Activated T-helper 17 cell treated with anti-CD3 and anti-CD28 coated beads, Interleukin-2, amount 50 U/mL, for 72 hours (primary cell): Measurements from ENCODE around the gene TMEM18. TPM values are rescaled to one million over a fixed set of nuclear protein-coding genes. Genes with fewer than 3 reads are reported as not detected.
"Not testable (repeated sequence)": the region's sequence is repeated elsewhere in the genome, so short reads cannot be mapped to it uniquely, and the experiment has no call there.

Source experiments
- ATAC-seq: fragments of 150-1000 bp; cut with Tn5 transposase; replicated peaks from 2 replicates; pipeline ENCODE4 v1.10.0; 2021; ENCODE audit warnings: mild to moderate bottlenecking, moderate library complexity
- H3K27ac Mint-ChIP-seq: one replicate; pipeline ENCODE4 v1.8.0; 2022; ENCODE audit warnings: mixed read lengths
- H3K27me3 Mint-ChIP-seq: one replicate; pipeline ENCODE4 v1.8.0; 2022; ENCODE audit warnings: mixed read lengths
- H3K36me3 Mint-ChIP-seq: one replicate; pipeline ENCODE4 v1.8.0; 2022; ENCODE audit warnings: low read depth, mild to moderate bottlenecking, mixed read lengths
- H3K4me1 Mint-ChIP-seq: one replicate; pipeline ENCODE4 v1.8.0; 2022; ENCODE audit warnings: mixed read lengths
- H3K4me3 Mint-ChIP-seq: one replicate; pipeline ENCODE4 v1.8.0; 2022; ENCODE audit warnings: mild to moderate bottlenecking, mixed read lengths
- H3K9me3 Mint-ChIP-seq: one replicate; pipeline ENCODE4 v1.8.0; 2022; ENCODE audit warnings: mixed read lengths
- total RNA-seq, 2 donors: library from RNA; stranded (reverse); gene quantifications; one replicate each; pipeline ENCODE4 v1.2.3, GENCODE V29; 2022

The TMEM18 gene
- total RNA-seq, 2 donors from 2014 or later = 35.4 to 36.6 TPM

GRCh38 chr2:685421-685820 is 8.2 kb upstream of the TMEM18 start:
- Mint-ChIP-seq H3K4me3 (no peak overlapping the region), H3K36me3 (no peaks in the 10 kb centered on the region), H3K27me3 (peaks cover 20% of the 10 kb centered on the region), H3K27ac (no peak overlapping the region), H3K4me1 (no peaks in the 10 kb centered on the region), H3K9me3 (peaks cover 9% of the 10 kb centered on the region)
- no peak for ATAC-seq

- not testable (repeated sequence) for H3K36me3 Mint-ChIP-seq, ATAC-seq, H3K9me3 Mint-ChIP-seq, H3K27ac Mint-ChIP-seq, H3K4me3 Mint-ChIP-seq, H3K4me1 Mint-ChIP-seq
- H3K27me3 Mint-ChIP-seq = peaks cover 15% of the 10 kb centered on the region
Observed at GRCh38 chr2:684913-685312, 7.7 kb upstream of the TMEM18 start.

- Mint-ChIP-seq H3K27me3 (peaks cover 8% of the 10 kb centered on the region), H3K4me1 (peaks cover 6% of the 10 kb centered on the region), H3K36me3 (peaks cover 4% of the 10 kb centered on the region), H3K27ac (no peak overlapping the region), H3K4me3 (no peak overlapping the region), H3K9me3 (peaks cover 9% of the 10 kb centered on the region)
- no peak for ATAC-seq
Observed at GRCh38 chr2:682226-682625, 5.0 kb upstream of the TMEM18 start.

- Mint-ChIP-seq H3K36me3 (peaks cover 13% of the 10 kb centered on the region), H3K4me3 (no peak overlapping the region), H3K9me3 (peaks cover 9% of the 10 kb centered on the region), H3K4me1 (peaks cover 9% of the 10 kb centered on the region), H3K27me3 (peaks cover 5% of the 10 kb centered on the region), H3K27ac (no peak overlapping the region)
- no peak for ATAC-seq
Observed at GRCh38 chr2:681312-681711, 4.1 kb upstream of the TMEM18 start.

GRCh38 chr2:680496-680895 is 3.3 kb upstream of the TMEM18 start:
- Mint-ChIP-seq H3K4me3 (no peak overlapping the region), H3K36me3 (peaks cover 22% of the 10 kb centered on the region)
- ATAC-seq = no peak

GRCh38 chr2:678964-679363 is 1.8 kb upstream of the TMEM18 start:
- peaks cover 26% of the 10 kb centered on the region for H3K4me1 Mint-ChIP-seq
- no peak for ATAC-seq
- no peaks in the 10 kb centered on the region for H3K9me3 Mint-ChIP-seq
- H3K27ac Mint-ChIP-seq = peak overlapping the region; percentile 99
- H3K4me3 Mint-ChIP-seq = peak overlapping the region; percentile 96
- H3K27me3 Mint-ChIP-seq = no peaks in the 10 kb centered on the region
- H3K36me3 Mint-ChIP-seq = peaks cover 37% of the 10 kb centered on the region

More at GRCh38 chr2:680496-680895, 3.3 kb upstream of the TMEM18 start:
- peaks cover 9% of the 10 kb centered on the region for H3K9me3 Mint-ChIP-seq
- peaks cover 14% of the 10 kb centered on the region for H3K4me1 Mint-ChIP-seq
- H3K27me3 Mint-ChIP-seq = peaks cover 5% of the 10 kb centered on the region
- no peak overlapping the region for H3K27ac Mint-ChIP-seq

- Mint-ChIP-seq H3K4me1 (peaks cover 30% of the 10 kb centered on the region), H3K4me3 (peak overlapping the region; percentile 96), H3K9me3 (no peaks in the 10 kb centered on the region), H3K27ac (peak overlapping the region; percentile 99), H3K27me3 (no peaks in the 10 kb centered on the region), H3K36me3 (peaks cover 46% of the 10 kb centered on the region)
- no peak for ATAC-seq
Observed at GRCh38 chr2:677959-678550, 849 bp upstream of the TMEM18 start.

GRCh38 chr2:676647-677055 is 555 bp downstream of the TMEM18 start:
- Mint-ChIP-seq H3K27ac (peak overlapping the region; percentile 99), H3K27me3 (no peaks in the 10 kb centered on the region), H3K4me1 (peaks cover 30% of the 10 kb centered on the region), H3K9me3 (no peaks in the 10 kb centered on the region), H3K4me3 (peak overlapping the region; percentile 96), H3K36me3 (peaks cover 53% of the 10 kb centered on the region)
- peak; percentile 81 for ATAC-seq

GRCh38 chr2:675982-676646 is 1.1 kb downstream of the TMEM18 start:
- Mint-ChIP-seq H3K4me3 (peak overlapping the region; percentile 96), H3K4me1 (peaks cover 30% of the 10 kb centered on the region), H3K9me3 (no peaks in the 10 kb centered on the region), H3K36me3 (peaks cover 54% of the 10 kb centered on the region), H3K27ac (peak overlapping the region; percentile 99), H3K27me3 (no peaks in the 10 kb centered on the region)
- peak; percentile 17 for ATAC-seq

GRCh38 chr2:675460-675859 is 1.7 kb downstream of the TMEM18 start:
- Mint-ChIP-seq H3K4me1 (peaks cover 30% of the 10 kb centered on the region), H3K36me3 (peaks cover 61% of the 10 kb centered on the region), H3K4me3 (peak overlapping the region; percentile 96), H3K27me3 (no peaks in the 10 kb centered on the region), H3K9me3 (no peaks in the 10 kb centered on the region), H3K27ac (peak overlapping the region; percentile 61)
- ATAC-seq = no peak

- Mint-ChIP-seq H3K36me3 (peaks cover 65% of the 10 kb centered on the region), H3K27ac (peak overlapping the region; percentile 61), H3K9me3 (no peaks in the 10 kb centered on the region), H3K27me3 (no peaks in the 10 kb centered on the region), H3K4me1 (peaks cover 30% of the 10 kb centered on the region), H3K4me3 (peak overlapping the region; percentile 96)
- ATAC-seq = no peak
Observed at GRCh38 chr2:675051-675450, 2.2 kb downstream of the TMEM18 start.

GRCh38 chr2:674321-674985 is 2.8 kb downstream of the TMEM18 start:
- no peaks in the 10 kb centered on the region for H3K9me3 Mint-ChIP-seq

GRCh38 chr2:673615-674320 is 3.4 kb downstream of the TMEM18 start:
- no peak for ATAC-seq
- H3K9me3 Mint-ChIP-seq = no peaks in the 10 kb centered on the region
- H3K4me3 Mint-ChIP-seq = peak overlapping the region; percentile 96
- peak overlapping the region; percentile 61 for H3K27ac Mint-ChIP-seq
- no peaks in the 10 kb centered on the region for H3K27me3 Mint-ChIP-seq
- H3K36me3 Mint-ChIP-seq = peaks cover 76% of the 10 kb centered on the region
- H3K4me1 Mint-ChIP-seq = peaks cover 26% of the 10 kb centered on the region

More at GRCh38 chr2:674321-674985, 2.8 kb downstream of the TMEM18 start:
- no peak for ATAC-seq
- H3K4me3 Mint-ChIP-seq = peak overlapping the region; percentile 96
- peaks cover 71% of the 10 kb centered on the region for H3K36me3 Mint-ChIP-seq
- peaks cover 30% of the 10 kb centered on the region for H3K4me1 Mint-ChIP-seq
- H3K27ac Mint-ChIP-seq = peak overlapping the region; percentile 61
- no peaks in the 10 kb centered on the region for H3K27me3 Mint-ChIP-seq

GRCh38 chr2:673016-673415 is 4.2 kb downstream of the TMEM18 start:
- Mint-ChIP-seq H3K4me3 (no peak overlapping the region), H3K27ac (peak overlapping the region; percentile 61), H3K9me3 (no peaks in the 10 kb centered on the region), H3K36me3 (peaks cover 83% of the 10 kb centered on the region), H3K27me3 (no peaks in the 10 kb centered on the region), H3K4me1 (peaks cover 29% of the 10 kb centered on the region)
- no peak for ATAC-seq
